Neural cell (in vitro differentiated cells): ENCODE results near the gene UBE2H. TPM values are rescaled to one million over a fixed set of nuclear protein-coding genes. Genes with fewer than 3 reads are reported as not detected.

ENCODE experiments used
- H2AFZ ChIP-seq: fragments of 200-600, 300-800 bp; sonication (generic), shearing (Covaris generic); 2 replicates; pipeline ENCODE4 v1.6.0; 2014; ENCODE audit warnings: low read depth, mild to moderate bottlenecking, antibody characterized with exemption, low read length, moderate library complexity
- H3F3A ChIP-seq: fragments of 200-600 bp; shearing (Covaris generic); 2 replicates; pipeline ENCODE4 v1.6.1; 2016; ENCODE audit warnings: mild to moderate bottlenecking, moderate library complexity, mixed read lengths, antibody characterized with exemption, low read length; ENCODE audit not compliant: insufficient read depth, poor library complexity, severe bottlenecking
- H3K27ac ChIP-seq: fragments of 200-600, 300-800 bp; sonication (generic), shearing (Covaris generic); 2 replicates; pipeline ENCODE4 v1.5.1; 2014; ENCODE audit warnings: mild to moderate bottlenecking, low read length, moderate library complexity
- H3K27me3 ChIP-seq: fragments of 300-800, 200-600 bp; sonication (generic), shearing (Covaris generic); 2 replicates; pipeline ENCODE4 v1.6.0; 2014; ENCODE audit warnings: mild to moderate bottlenecking, low read depth, low read length, moderate library complexity; ENCODE audit not compliant: insufficient read depth
- H3K36me3 ChIP-seq: fragments of 300-800, 200-600 bp; sonication (generic), shearing (Covaris generic); 2 replicates; pipeline ENCODE4 v1.5.1; 2014; ENCODE audit warnings: mild to moderate bottlenecking, antibody characterized with exemption, low read length, moderate library complexity; ENCODE audit not compliant: insufficient read depth
- H3K4me2 ChIP-seq: fragments of 300-800, 200-600 bp; sonication (generic), shearing (Covaris generic); 2 replicates; pipeline ENCODE4 v1.6.0; 2014; ENCODE audit warnings: mild to moderate bottlenecking, low read length
- H3K4me3 ChIP-seq: fragments of 300-800, 200-600 bp; sonication (generic), shearing (Covaris generic); 2 replicates; pipeline ENCODE4 v1.5.1; 2014; ENCODE audit warnings: mild to moderate bottlenecking, low read length, moderate library complexity
- H3K79me2 ChIP-seq: fragments of 200-600 bp; shearing (Covaris generic); replicated peaks from 2 replicates; pipeline ENCODE4 v1.6.0; 2014; ENCODE audit warnings: mild to moderate bottlenecking, low read length, moderate library complexity; ENCODE audit not compliant: insufficient read depth
- H3K9ac ChIP-seq: fragments of 300-800, 200-600 bp; sonication (generic), shearing (Covaris generic); 2 replicates; pipeline ENCODE4 v1.6.1; 2016; ENCODE audit warnings: mild to moderate bottlenecking, low read length, mixed read lengths
- H3K9me2 ChIP-seq: fragments of 200-600 bp; shearing (Covaris generic); 2 replicates; pipeline ENCODE4 v1.6.1; 2016; ENCODE audit warnings: mild to moderate bottlenecking, low read length, mixed read lengths; ENCODE audit not compliant: insufficient read depth
- H3K9me3 ChIP-seq: fragments of 200-600, 300-800 bp; sonication (generic), shearing (Covaris generic); 2 replicates; pipeline ENCODE4 v1.6.1; 2016; ENCODE audit warnings: mild to moderate bottlenecking, mixed run types, low read length, moderate library complexity, mixed read lengths
- H4K20me1 ChIP-seq: fragments of 200-600 bp; shearing (Covaris generic); 2 replicates; pipeline ENCODE4 v1.6.1; 2016; ENCODE audit warnings: mild to moderate bottlenecking, mixed run types; ENCODE audit not compliant: insufficient read depth
- EP300 ChIP-seq: fragments of 450-650 bp; conservative IDR thresholded peaks from 2 replicates; pipeline ENCODE4 v1.6.1; 2014; ENCODE audit warnings: antibody characterized with exemption, mild to moderate bottlenecking, moderate library complexity; ENCODE audit not compliant: poor library complexity, severe bottlenecking
- EZH2 ChIP-seq: fragments of 200-600, 300-800 bp; shearing (Covaris generic), sonication (generic); IDR thresholded peaks from 2 replicates; pipeline ENCODE4 v1.6.1; 2014; ENCODE audit warnings: antibody characterized with exemption, low read length, borderline replicate concordance, mild to moderate bottlenecking; ENCODE audit not compliant: insufficient read depth, poor library complexity, severe bottlenecking
- MXI1 ChIP-seq: fragments of 450-650 bp; conservative IDR thresholded peaks from 2 replicates; pipeline ENCODE4 v1.6.1; 2014; ENCODE audit warnings: antibody characterized with exemption, mild to moderate bottlenecking; ENCODE audit not compliant: poor library complexity, severe bottlenecking
- POLR2AphosphoS5 ChIP-seq: IDR thresholded peaks from 2 replicates; pipeline ENCODE4 v1.6.1; 2012
- RAD21 ChIP-seq: fragments of 450-650 bp; conservative IDR thresholded peaks from 2 replicates; pipeline ENCODE4 v1.6.1; 2014; ENCODE audit warnings: antibody characterized with exemption, mild to moderate bottlenecking, moderate library complexity
- SMC3 ChIP-seq: fragments of 450-650 bp; conservative IDR thresholded peaks from 2 replicates; pipeline ENCODE4 v1.6.1; 2014; ENCODE audit warnings: antibody characterized with exemption, mild to moderate bottlenecking, moderate library complexity; ENCODE audit not compliant: poor library complexity
- TAF1 ChIP-seq: IDR thresholded peaks from 2 replicates; pipeline ENCODE4 v1.6.1; 2012; ENCODE audit warnings: low read depth
- polyA plus RNA-seq: library from polyadenylated mRNA; depleted of rRNA; stranded (reverse); fragments of >200 nt; gene quantifications from 2 replicates; pipeline ENCODE4 v1.2.3, GENCODE V29; 2014
- TF ChIP-seq, protein P1 (sequence below): fragments of 450-650 bp; IDR thresholded peaks from 2 replicates; pipeline ENCODE4 v1.5.1; 2014; ENCODE audit warnings: antibody characterized with exemption, mild to moderate bottlenecking, moderate library complexity; ENCODE audit not compliant: poor library complexity, severe bottlenecking
- TF ChIP-seq, protein P2 (sequence below): IDR thresholded peaks from 2 replicates; pipeline ENCODE4 v1.6.1; 2012; ENCODE audit warnings: borderline replicate concordance

Gene UBE2H
- polyA plus RNA-seq, 1 donor from 2014 or later: 96.1 TPM

DNA sequence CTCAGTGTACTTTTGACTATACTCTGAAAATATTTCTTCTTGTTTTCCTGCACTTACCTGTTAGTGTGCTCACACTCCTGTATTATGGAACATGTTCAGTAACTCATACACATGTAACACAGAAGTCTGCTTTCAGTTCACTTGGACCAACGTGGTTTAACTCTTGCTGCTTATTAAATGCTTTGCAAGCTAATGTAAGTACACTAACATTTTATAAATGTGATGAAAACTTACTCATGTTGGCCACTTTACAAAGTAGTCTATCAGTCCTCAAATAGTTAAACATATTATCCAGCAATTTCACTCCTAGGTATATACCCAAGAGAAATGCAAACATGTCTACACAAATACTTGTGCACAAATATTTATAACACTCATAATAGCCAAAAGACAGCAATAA, 98.4 kb downstream of the UBE2H start:
- TF ChIP-seq, protein P1, sequence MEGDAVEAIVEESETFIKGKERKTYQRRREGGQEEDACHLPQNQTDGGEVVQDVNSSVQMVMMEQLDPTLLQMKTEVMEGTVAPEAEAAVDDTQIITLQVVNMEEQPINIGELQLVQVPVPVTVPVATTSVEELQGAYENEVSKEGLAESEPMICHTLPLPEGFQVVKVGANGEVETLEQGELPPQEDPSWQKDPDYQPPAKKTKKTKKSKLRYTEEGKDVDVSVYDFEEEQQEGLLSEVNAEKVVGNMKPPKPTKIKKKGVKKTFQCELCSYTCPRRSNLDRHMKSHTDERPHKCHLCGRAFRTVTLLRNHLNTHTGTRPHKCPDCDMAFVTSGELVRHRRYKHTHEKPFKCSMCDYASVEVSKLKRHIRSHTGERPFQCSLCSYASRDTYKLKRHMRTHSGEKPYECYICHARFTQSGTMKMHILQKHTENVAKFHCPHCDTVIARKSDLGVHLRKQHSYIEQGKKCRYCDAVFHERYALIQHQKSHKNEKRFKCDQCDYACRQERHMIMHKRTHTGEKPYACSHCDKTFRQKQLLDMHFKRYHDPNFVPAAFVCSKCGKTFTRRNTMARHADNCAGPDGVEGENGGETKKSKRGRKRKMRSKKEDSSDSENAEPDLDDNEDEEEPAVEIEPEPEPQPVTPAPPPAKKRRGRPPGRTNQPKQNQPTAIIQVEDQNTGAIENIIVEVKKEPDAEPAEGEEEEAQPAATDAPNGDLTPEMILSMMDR: no peak
- TF ChIP-seq EP300 (no peak), RAD21 (no peak), TAF1 (no peak), EZH2 (no peak), SMC3 (no peak), MXI1 (no peak), POLR2AphosphoS5 (no peak)
- TF ChIP-seq, protein P2, sequence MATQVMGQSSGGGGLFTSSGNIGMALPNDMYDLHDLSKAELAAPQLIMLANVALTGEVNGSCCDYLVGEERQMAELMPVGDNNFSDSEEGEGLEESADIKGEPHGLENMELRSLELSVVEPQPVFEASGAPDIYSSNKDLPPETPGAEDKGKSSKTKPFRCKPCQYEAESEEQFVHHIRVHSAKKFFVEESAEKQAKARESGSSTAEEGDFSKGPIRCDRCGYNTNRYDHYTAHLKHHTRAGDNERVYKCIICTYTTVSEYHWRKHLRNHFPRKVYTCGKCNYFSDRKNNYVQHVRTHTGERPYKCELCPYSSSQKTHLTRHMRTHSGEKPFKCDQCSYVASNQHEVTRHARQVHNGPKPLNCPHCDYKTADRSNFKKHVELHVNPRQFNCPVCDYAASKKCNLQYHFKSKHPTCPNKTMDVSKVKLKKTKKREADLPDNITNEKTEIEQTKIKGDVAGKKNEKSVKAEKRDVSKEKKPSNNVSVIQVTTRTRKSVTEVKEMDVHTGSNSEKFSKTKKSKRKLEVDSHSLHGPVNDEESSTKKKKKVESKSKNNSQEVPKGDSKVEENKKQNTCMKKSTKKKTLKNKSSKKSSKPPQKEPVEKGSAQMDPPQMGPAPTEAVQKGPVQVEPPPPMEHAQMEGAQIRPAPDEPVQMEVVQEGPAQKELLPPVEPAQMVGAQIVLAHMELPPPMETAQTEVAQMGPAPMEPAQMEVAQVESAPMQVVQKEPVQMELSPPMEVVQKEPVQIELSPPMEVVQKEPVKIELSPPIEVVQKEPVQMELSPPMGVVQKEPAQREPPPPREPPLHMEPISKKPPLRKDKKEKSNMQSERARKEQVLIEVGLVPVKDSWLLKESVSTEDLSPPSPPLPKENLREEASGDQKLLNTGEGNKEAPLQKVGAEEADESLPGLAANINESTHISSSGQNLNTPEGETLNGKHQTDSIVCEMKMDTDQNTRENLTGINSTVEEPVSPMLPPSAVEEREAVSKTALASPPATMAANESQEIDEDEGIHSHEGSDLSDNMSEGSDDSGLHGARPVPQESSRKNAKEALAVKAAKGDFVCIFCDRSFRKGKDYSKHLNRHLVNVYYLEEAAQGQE: no peak
- Histone ChIP-seq H2AFZ (no peak overlapping the region), H3K9ac (no peak overlapping the region), H3K4me3 (no peak overlapping the region), H3F3A (no peaks in the 10 kb centered on the region), H3K27ac (no peak overlapping the region), H3K36me3 (no peaks in the 10 kb centered on the region), H3K9me2 (no peaks in the 10 kb centered on the region), H3K79me2 (peaks cover 14% of the 10 kb centered on the region), H3K9me3 (no peaks in the 10 kb centered on the region), H4K20me1 (no peaks in the 10 kb centered on the region), H3K4me2 (no peak overlapping the region), H3K27me3 (no peaks in the 10 kb centered on the region)

DNA sequence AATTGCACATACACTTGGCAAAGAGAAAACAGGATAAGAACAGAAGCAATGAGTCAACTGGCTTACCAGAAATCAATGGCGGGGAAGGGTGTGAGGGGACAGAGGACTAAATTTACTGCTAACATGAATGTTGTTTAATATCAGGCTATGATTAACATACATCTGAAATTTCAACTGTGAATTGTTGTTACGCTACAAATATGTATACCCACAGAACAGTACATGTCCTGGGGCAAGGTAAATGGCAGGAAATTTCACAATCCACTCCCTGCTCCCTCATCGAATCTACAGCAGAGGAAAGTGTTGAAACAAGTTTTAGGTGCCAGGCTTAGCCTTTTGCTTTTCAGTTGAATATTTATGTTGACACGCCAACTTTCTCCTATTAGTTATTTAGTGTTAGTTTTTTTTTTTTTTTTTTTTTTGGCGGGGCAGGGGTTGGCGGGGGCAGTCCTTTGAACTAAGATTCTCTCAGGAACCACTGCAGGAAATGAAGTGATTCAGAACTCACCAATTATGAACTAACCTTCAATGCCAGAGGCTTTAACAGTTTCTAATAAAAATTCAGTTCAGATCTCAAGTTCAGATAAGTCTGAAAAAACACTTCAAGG, 99.0 kb downstream of the UBE2H start:
- Histone ChIP-seq H3K9me2 (no peaks in the 10 kb centered on the region), H4K20me1 (no peaks in the 10 kb centered on the region), H3K36me3 (no peaks in the 10 kb centered on the region), H3K9ac (no peak overlapping the region), H3F3A (no peaks in the 10 kb centered on the region), H3K79me2 (peaks cover 11% of the 10 kb centered on the region), H3K4me2 (no peak overlapping the region), H2AFZ (no peak overlapping the region), H3K9me3 (no peaks in the 10 kb centered on the region), H3K4me3 (no peak overlapping the region), H3K27ac (no peak overlapping the region), H3K27me3 (no peaks in the 10 kb centered on the region)
- TF ChIP-seq TAF1: no peak
- no peak for TF ChIP-seq POLR2AphosphoS5
- TF ChIP-seq MXI1: no peak
- TF ChIP-seq, protein P1: no peak
- TF ChIP-seq SMC3: no peak
- no peak for TF ChIP-seq RAD21
- TF ChIP-seq EP300: no peak
- TF ChIP-seq EZH2: no peak
- TF ChIP-seq, protein P2: no peak
